PC-3 (cell line): Measurements from ENCODE around the gene HOXC5.

ENCODE experiments used
- EZH2 ChIP-seq: fragments of 300-600 bp; sonication (generic); IDR thresholded peaks from one replicate; pipeline ENCODE4 v1.6.1; 2017; ENCODE audit warnings: antibody characterized with exemption, mild to moderate bottlenecking, low read length; ENCODE audit not compliant: unreplicated experiment
- EZH2phosphoT487 ChIP-seq: fragments of 300-600 bp; sonication (generic); IDR thresholded peaks from 2 replicates; pipeline ENCODE4 v1.6.1; 2018; ENCODE audit warnings: mild to moderate bottlenecking, antibody characterized with exemption, low read length, borderline replicate concordance
- TF ChIP-seq, protein P1 (sequence below): fragments of 300-600 bp; sonication (generic); conservative IDR thresholded peaks from 2 replicates; pipeline ENCODE4 v1.5.1; 2017; ENCODE audit warnings: antibody characterized with exemption, low read depth, mild to moderate bottlenecking, low read length

DNA sequence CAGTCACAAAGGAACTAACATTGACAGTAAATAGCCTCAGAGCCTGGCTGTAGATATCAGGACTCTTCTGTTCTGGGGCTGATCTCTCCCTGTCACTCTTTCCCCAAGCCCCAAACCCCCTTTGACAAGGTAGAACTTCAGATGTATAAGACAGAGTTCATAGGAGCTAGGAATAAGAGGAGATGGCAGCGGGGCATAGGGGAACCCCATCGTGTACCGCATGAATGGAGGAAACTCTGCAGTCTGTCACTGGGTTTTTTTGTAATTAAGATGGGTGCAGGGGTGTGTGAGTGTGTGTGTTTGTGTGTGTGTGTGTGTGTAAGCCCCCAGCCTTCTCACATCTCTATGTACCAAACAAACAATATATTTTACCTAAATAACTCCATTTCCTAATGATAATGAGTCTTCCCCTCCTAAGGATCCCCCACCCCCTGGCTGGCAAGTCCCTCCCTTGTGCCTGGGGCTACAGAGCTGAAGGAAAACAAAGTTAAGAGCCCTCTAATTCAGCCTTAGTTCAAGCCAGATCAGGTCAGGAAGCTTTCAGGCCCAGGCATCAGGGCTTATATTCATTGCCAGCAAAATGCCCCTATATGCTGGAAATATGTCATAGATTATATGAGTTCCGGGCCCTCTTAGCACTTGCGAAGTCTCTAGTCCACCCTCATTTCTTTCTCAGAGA is 11.7 kb downstream of the HOXC5 start:
- TF ChIP-seq, protein P1, sequence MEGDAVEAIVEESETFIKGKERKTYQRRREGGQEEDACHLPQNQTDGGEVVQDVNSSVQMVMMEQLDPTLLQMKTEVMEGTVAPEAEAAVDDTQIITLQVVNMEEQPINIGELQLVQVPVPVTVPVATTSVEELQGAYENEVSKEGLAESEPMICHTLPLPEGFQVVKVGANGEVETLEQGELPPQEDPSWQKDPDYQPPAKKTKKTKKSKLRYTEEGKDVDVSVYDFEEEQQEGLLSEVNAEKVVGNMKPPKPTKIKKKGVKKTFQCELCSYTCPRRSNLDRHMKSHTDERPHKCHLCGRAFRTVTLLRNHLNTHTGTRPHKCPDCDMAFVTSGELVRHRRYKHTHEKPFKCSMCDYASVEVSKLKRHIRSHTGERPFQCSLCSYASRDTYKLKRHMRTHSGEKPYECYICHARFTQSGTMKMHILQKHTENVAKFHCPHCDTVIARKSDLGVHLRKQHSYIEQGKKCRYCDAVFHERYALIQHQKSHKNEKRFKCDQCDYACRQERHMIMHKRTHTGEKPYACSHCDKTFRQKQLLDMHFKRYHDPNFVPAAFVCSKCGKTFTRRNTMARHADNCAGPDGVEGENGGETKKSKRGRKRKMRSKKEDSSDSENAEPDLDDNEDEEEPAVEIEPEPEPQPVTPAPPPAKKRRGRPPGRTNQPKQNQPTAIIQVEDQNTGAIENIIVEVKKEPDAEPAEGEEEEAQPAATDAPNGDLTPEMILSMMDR: no peak
- no peak for TF ChIP-seq EZH2
- no peak for TF ChIP-seq EZH2phosphoT487
